GM12878 (cell line): ENCODE data around the gene NAA20. TPM values are rescaled to one million over a fixed set of nuclear protein-coding genes. Genes with fewer than 3 reads are reported as not detected.

ENCODE experiments used
- CBX5 ChIP-seq: sonication (generic); IDR thresholded peaks from 2 replicates; pipeline ENCODE4 v1.6.1; 2016; ENCODE audit warnings: low read depth, moderate library complexity, mild to moderate bottlenecking, inconsistent platforms
- EP300 ChIP-seq, 2 experiments: fragments of 150-350 bp in 1 of 2; IDR thresholded peaks; 2 replicates each; pipeline ENCODE4 v1.6.1; 2011 to 2012; ENCODE audit warnings: low read depth in 2 of 2, low read length in 2 of 2, borderline replicate concordance in 1 of 2, improper control_type of control experiment in 1 of 2, inconsistent platforms in 1 of 2; ENCODE audit not compliant: control insufficient read depth in 1 of 2
- HDGF ChIP-seq: fragments of 450-650 bp; IDR thresholded peaks from 2 replicates; pipeline ENCODE4 v1.6.1; 2016; ENCODE audit warnings: antibody characterized with exemption
- SPI1 ChIP-seq: IDR thresholded peaks from 2 replicates; pipeline ENCODE4 v1.6.1; 2011; ENCODE audit warnings: low read depth, mild to moderate bottlenecking, low read length, moderate library complexity, borderline replicate concordance; ENCODE audit not compliant: insufficient read depth
- ZBTB4 ChIP-seq: fragments of 450-650 bp; formaldehyde crosslinking; IDR thresholded peaks from 2 replicates; pipeline ENCODE4 v1.4.0; 2022; ENCODE audit warnings: mild to moderate bottlenecking, moderate library complexity
- polyA plus RNA-seq, 11 experiments: library from polyadenylated mRNA; depleted of rRNA in 4 of 11; unstranded in 6 of 11; stranded (reverse) in 5 of 11; fragments of >200 nt; fragmentation: Nextera tagmentation in 4 of 11; fragmentation: Illumina TruSeq in 1 of 11; extraction: Ambion mirVana in 4 of 11; extraction: Trizol in 1 of 11; gene quantifications; 1 replicate in 1 of 11; 2 replicates in 10 of 11; pipeline versions ENCODE4 v1.2.1 to v1.2.3, GENCODE V29; 2011 to 2016; ENCODE audit warnings: inconsistent platforms in 2 of 11, missing spikeins in 2 of 11, low read depth in 1 of 11
- total RNA-seq, 4 experiments: library from RNA; depleted of rRNA in 3 of 4; stranded (reverse); fragments of >200 nt in 3 of 4; fragmentation: Illumina TruSeq in 1 of 4; extraction: Trizol in 1 of 4; gene quantifications; 2 replicates each; pipeline versions ENCODE4 v1.2.1 to v1.2.3, GENCODE V29; 2013 to 2021
- TF ChIP-seq, protein P1 (sequence below): IDR thresholded peaks from 2 replicates; pipeline ENCODE4 v1.6.1; 2012; ENCODE audit warnings: mild to moderate bottlenecking, low read depth, low read length
- TF ChIP-seq, protein P2 (sequence below): IDR thresholded peaks from 2 replicates; pipeline ENCODE4 v1.6.1; 2012; ENCODE audit warnings: improper control_type of control experiment, low read depth, low read length; ENCODE audit not compliant: insufficient replicate concordance

Gene NAA20
- total and polyA plus RNA-seq, 10 of the 15 experiments (the other 5 are each of a cell fraction or from before 2014, with no cell fraction given), result 48.3 to 366 (median 89.1) TPM

GRCh38 chr20:19993958-19994669, 23.0 kb upstream of the NAA20 start (continued):
- TF ChIP-seq, protein P1, sequence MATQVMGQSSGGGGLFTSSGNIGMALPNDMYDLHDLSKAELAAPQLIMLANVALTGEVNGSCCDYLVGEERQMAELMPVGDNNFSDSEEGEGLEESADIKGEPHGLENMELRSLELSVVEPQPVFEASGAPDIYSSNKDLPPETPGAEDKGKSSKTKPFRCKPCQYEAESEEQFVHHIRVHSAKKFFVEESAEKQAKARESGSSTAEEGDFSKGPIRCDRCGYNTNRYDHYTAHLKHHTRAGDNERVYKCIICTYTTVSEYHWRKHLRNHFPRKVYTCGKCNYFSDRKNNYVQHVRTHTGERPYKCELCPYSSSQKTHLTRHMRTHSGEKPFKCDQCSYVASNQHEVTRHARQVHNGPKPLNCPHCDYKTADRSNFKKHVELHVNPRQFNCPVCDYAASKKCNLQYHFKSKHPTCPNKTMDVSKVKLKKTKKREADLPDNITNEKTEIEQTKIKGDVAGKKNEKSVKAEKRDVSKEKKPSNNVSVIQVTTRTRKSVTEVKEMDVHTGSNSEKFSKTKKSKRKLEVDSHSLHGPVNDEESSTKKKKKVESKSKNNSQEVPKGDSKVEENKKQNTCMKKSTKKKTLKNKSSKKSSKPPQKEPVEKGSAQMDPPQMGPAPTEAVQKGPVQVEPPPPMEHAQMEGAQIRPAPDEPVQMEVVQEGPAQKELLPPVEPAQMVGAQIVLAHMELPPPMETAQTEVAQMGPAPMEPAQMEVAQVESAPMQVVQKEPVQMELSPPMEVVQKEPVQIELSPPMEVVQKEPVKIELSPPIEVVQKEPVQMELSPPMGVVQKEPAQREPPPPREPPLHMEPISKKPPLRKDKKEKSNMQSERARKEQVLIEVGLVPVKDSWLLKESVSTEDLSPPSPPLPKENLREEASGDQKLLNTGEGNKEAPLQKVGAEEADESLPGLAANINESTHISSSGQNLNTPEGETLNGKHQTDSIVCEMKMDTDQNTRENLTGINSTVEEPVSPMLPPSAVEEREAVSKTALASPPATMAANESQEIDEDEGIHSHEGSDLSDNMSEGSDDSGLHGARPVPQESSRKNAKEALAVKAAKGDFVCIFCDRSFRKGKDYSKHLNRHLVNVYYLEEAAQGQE, result no peak
- TF ChIP-seq ZBTB4 (CRISPR knock-in tag) (no peak), CBX5 (no peak), EP300 (IDR thresholded peaks at IDR 0.05; ENCODE audit: borderline replicate concordance in 1 of 2, control insufficient read depth in 1 of 2, low read depth in 2 of 2, low read length in 2 of 2) (no peak), HDGF (no peak), SPI1 (no peak)
- TF ChIP-seq, protein P2, sequence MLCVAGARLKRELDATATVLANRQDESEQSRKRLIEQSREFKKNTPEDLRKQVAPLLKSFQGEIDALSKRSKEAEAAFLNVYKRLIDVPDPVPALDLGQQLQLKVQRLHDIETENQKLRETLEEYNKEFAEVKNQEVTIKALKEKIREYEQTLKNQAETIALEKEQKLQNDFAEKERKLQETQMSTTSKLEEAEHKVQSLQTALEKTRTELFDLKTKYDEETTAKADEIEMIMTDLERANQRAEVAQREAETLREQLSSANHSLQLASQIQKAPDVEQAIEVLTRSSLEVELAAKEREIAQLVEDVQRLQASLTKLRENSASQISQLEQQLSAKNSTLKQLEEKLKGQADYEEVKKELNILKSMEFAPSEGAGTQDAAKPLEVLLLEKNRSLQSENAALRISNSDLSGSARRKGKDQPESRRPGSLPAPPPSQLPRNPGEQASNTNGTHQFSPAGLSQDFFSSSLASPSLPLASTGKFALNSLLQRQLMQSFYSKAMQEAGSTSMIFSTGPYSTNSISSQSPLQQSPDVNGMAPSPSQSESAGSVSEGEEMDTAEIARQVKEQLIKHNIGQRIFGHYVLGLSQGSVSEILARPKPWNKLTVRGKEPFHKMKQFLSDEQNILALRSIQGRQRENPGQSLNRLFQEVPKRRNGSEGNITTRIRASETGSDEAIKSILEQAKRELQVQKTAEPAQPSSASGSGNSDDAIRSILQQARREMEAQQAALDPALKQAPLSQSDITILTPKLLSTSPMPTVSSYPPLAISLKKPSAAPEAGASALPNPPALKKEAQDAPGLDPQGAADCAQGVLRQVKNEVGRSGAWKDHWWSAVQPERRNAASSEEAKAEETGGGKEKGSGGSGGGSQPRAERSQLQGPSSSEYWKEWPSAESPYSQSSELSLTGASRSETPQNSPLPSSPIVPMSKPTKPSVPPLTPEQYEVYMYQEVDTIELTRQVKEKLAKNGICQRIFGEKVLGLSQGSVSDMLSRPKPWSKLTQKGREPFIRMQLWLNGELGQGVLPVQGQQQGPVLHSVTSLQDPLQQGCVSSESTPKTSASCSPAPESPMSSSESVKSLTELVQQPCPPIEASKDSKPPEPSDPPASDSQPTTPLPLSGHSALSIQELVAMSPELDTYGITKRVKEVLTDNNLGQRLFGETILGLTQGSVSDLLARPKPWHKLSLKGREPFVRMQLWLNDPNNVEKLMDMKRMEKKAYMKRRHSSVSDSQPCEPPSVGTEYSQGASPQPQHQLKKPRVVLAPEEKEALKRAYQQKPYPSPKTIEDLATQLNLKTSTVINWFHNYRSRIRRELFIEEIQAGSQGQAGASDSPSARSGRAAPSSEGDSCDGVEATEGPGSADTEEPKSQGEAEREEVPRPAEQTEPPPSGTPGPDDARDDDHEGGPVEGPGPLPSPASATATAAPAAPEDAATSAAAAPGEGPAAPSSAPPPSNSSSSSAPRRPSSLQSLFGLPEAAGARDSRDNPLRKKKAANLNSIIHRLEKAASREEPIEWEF, result no peak
